ENCODE measurements around the gene VAT1.

The VAT1 gene

GRCh38 chr17:43015579-43015978 lies 6.6 kb downstream of the VAT1 start:
- no peak for TF ChIP-seq CTCF (IDR thresholded peaks at IDR 0.05; ENCODE audit: extremely low read depth, insufficient read depth, missing control alignments)
- in situ Hi-C loops (cut with MboI; ENCODE audit: low pct_unique_long_range_greater_than_20kb, low sequenced_read_pairs, unreplicated experiment): no loop called here
- DNase-seq (ENCODE audit: low spot score): no peak

- in situ Hi-C loops (cut with MboI; ENCODE audit: low pct_unique_long_range_greater_than_20kb, low sequenced_read_pairs, unreplicated experiment): no loop called here
- no peak for TF ChIP-seq CTCF (IDR thresholded peaks at IDR 0.05; ENCODE audit: extremely low read depth, insufficient read depth, missing control alignments)
- no peak for DNase-seq (ENCODE audit: low spot score)
Observed at GRCh38 chr17:43014649-43015542, 7.3 kb downstream of the VAT1 start.

GRCh38 chr17:43014020-43014648 lies 8.1 kb downstream of the VAT1 start:
- in situ Hi-C loops (cut with MboI; ENCODE audit: low pct_unique_long_range_greater_than_20kb, low sequenced_read_pairs, unreplicated experiment): no loop called here
- no peak for TF ChIP-seq CTCF (IDR thresholded peaks at IDR 0.05; ENCODE audit: extremely low read depth, insufficient read depth, missing control alignments)
- DNase-seq (ENCODE audit: low spot score): no peak

GRCh38 chr17:43013296-43013695 lies 8.9 kb downstream of the VAT1 start:
- no peak for TF ChIP-seq CTCF (IDR thresholded peaks at IDR 0.05; ENCODE audit: extremely low read depth, insufficient read depth, missing control alignments)
- in situ Hi-C loops (cut with MboI; ENCODE audit: low pct_unique_long_range_greater_than_20kb, low sequenced_read_pairs, unreplicated experiment): no loop called here
- no peak for DNase-seq (ENCODE audit: low spot score)

- DNase-seq (ENCODE audit: low spot score): no peak
- TF ChIP-seq CTCF (IDR thresholded peaks at IDR 0.05; ENCODE audit: extremely low read depth, insufficient read depth, missing control alignments): no peak
- in situ Hi-C loops (cut with MboI; ENCODE audit: low pct_unique_long_range_greater_than_20kb, low sequenced_read_pairs, unreplicated experiment): no loop called here
Observed at GRCh38 chr17:43011728-43012472, 10.3 kb downstream of the VAT1 start.

- no peak for TF ChIP-seq CTCF (IDR thresholded peaks at IDR 0.05; ENCODE audit: extremely low read depth, insufficient read depth, missing control alignments)
- no peak for DNase-seq (ENCODE audit: low spot score)
- in situ Hi-C loops (cut with MboI; ENCODE audit: low pct_unique_long_range_greater_than_20kb, low sequenced_read_pairs, unreplicated experiment): no loop called here
Observed at GRCh38 chr17:43010667-43011308, 11.4 kb downstream of the VAT1 start.

Measured in GM13977 (cell line).